Heart right ventricle (tissue), 16 donors: Measurements from ENCODE around the gene NDUFAF5. TPM values are rescaled to one million over a fixed set of nuclear protein-coding genes. Genes with fewer than 3 reads are reported as not detected.

Experiments
- ATAC-seq, 8 donors: fragments of 200-7000 bp; cut with Tn5 transposase; one replicate each; pipeline ENCODE4 v1.9.1; 2020; ENCODE audit warnings: mild to moderate bottlenecking in 8 of 8, moderate library complexity in 8 of 8, moderate number of reproducible peaks in 1 of 8
- DNase-seq, 2 donors: peaks; one replicate each; pipeline ENCODE4 v3.0.0-alpha.2; 2020
- H3K27ac ChIP-seq, 10 donors: fragments of 200-600 bp; sonication (generic) in 2 of 10; one replicate each; pipeline versions ENCODE4 v1.5.0 to v1.8.0; 2020 to 2022; ENCODE audit warnings: mild to moderate bottlenecking in 3 of 10
- H3K27me3 ChIP-seq, 7 donors: fragments of 200-600 bp; one replicate each; pipeline ENCODE4 v1.8.0; 2021 to 2022; ENCODE audit warnings: mild to moderate bottlenecking in 2 of 7
- H3K36me3 ChIP-seq, 9 donors: fragments of 200-600 bp; sonication (generic) in 1 of 9; one replicate each; pipeline versions ENCODE4 v1.5.0 to v1.8.0; 2020 to 2022; ENCODE audit warnings: mild to moderate bottlenecking in 2 of 9
- H3K4me1 ChIP-seq, 9 donors: fragments of 200-600 bp; sonication (generic) in 1 of 9; one replicate each; pipeline versions ENCODE4 v1.5.0 to v1.8.0; 2020 to 2022; ENCODE audit warnings: mild to moderate bottlenecking in 4 of 9
- H3K4me3 ChIP-seq, 10 donors: fragments of 200-600 bp; sonication (generic) in 2 of 10; one replicate each; pipeline versions ENCODE4 v1.5.0 to v1.8.0; 2020 to 2022; ENCODE audit warnings: mild to moderate bottlenecking in 7 of 10, moderate library complexity in 2 of 10
- H3K9me3 ChIP-seq, 11 donors: fragments of 200-600 bp in 10 of 11; sonication (generic) in 2 of 11; one replicate each; pipeline versions ENCODE4 v1.5.0 to v1.8.0; 2013 to 2022; ENCODE audit warnings: mild to moderate bottlenecking in 2 of 11, control low read depth in 1 of 11, moderate library complexity in 1 of 11
- WGBS, 2 donors: extraction: QIAGEN DNeasy Blood & Tissue Kit; methylation state at CpG; one replicate each; pipeline ENCODE4 v1.1.7; 2013; ENCODE audit warnings: inconsistent platforms in 1 of 2; 5-methylcytosine and 5-hydroxymethylcytosine counted together
- intact Hi-C, 10 donors: fragments of 100-400 bp; cut with DNase I; formaldehyde crosslinking; loops; one replicate each; pipeline versions ENCODE4 v1.11.1 to v1.14.2; 2022
- polyA plus RNA-seq, 2 donors: library from polyadenylated mRNA; stranded (reverse); fragments of 200-250 nt; gene quantifications; one replicate each; pipeline ENCODE4 v1.2.3, GENCODE V29; 2013
- total RNA-seq, 10 donors: library from RNA; stranded (reverse); fragmentation: NEBNext Ultra II Directional in 3 of 10; extraction: Animal tissue kit (Norgen Biotek cat#: 25700) in 3 of 10; gene quantifications; one replicate each; pipeline versions ENCODE4 v1.2.1 to v1.2.4, GENCODE V29; 2021 to 2023
- TF ChIP-seq, protein P1 (sequence below), 9 donors: fragments of 200-600 bp; sonication (generic) in 2 of 9; IDR thresholded peaks; one replicate each; pipeline versions ENCODE4 v1.5.0 to v1.8.0; 2021 to 2022; ENCODE audit warnings: antibody characterized with exemption in 9 of 9, mild to moderate bottlenecking in 5 of 9, moderate library complexity in 1 of 9
- donor health status: Arrhythmogenic right ventricular cardiomyopathy.
- donor health status: ischemic (EF 13 %, LVEDD 7.1; RV severe dilation, severe dysfunction).
- donor health status: healthy with polysubstance abuse.
- donor health status: DM: no; HTN: yes; CAD: no.
- donor health status: DM: no; HTN: no; CAD: no.
- donor health status: ischemic (EF 25% LVEDD 6.9; RV normal size, moderate dysfunction).
- donor health status: ischemic (EF 25% LVEDD 5.7; RV mildly dilated, moderate dysfunction).
- donor health status: healthy.
- donor health status: DM: yes; HTN: yes; CAD: no.
- donor health status: Ischemic cardiomyopathy.
- donor health status: ischemic (EF 35%, LVEDD 5.7; RV mildly dilated, moderate dysfunction).
- donor health status: nonischemic (EF 11% LVEDD 7.7; RV severe dilation, severe dysfunction).
- donor health status: DM: yes; HTN: yes; CAD: no.
- donor health status: PGD.
- donor health status: ischemic (EF 29% LVEDD 5.4; RV normal size, mild dysfunction).
- donor health status: nonischemic (EF 23%, LVEDD 6.1; RV moderate dilation, normal function).

The NDUFAF5 gene
- total and polyA plus RNA-seq, 12 donors, result 42.0 to 112 (median 66.3) TPM

DNA sequence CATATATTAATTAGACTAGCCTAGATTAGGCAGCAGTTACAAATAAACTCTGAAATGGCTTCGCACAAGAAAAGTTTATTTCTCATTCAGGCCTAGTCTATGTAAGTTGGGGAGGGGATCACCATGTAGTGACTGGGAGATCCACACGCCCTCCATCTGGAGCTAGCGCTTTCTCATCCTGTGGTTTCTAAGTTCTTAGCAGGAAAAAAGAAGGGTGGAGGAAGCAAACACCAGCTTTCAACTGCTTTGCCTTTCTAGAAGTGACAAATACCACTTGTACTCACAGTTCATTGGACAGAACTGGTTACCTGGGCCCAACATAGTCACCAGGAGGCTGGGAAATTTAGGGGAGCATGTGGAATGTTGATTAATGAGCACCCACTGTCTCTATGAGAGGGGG, 46.6 kb downstream of the NDUFAF5 start:
- intact Hi-C loops, result loop anchor here in 1 of 10 donors (10.0 kb wide), 1 partner anchor 113 kb away; no protein-coding TSS in a partner anchor
- TF ChIP-seq, protein P1, sequence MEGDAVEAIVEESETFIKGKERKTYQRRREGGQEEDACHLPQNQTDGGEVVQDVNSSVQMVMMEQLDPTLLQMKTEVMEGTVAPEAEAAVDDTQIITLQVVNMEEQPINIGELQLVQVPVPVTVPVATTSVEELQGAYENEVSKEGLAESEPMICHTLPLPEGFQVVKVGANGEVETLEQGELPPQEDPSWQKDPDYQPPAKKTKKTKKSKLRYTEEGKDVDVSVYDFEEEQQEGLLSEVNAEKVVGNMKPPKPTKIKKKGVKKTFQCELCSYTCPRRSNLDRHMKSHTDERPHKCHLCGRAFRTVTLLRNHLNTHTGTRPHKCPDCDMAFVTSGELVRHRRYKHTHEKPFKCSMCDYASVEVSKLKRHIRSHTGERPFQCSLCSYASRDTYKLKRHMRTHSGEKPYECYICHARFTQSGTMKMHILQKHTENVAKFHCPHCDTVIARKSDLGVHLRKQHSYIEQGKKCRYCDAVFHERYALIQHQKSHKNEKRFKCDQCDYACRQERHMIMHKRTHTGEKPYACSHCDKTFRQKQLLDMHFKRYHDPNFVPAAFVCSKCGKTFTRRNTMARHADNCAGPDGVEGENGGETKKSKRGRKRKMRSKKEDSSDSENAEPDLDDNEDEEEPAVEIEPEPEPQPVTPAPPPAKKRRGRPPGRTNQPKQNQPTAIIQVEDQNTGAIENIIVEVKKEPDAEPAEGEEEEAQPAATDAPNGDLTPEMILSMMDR (IDR thresholded peaks at IDR 0.05), result no peak
- Histone ChIP-seq H3K4me3 (no peak overlapping the region), H3K36me3 (no peaks in the 10 kb centered on the region), H3K9me3 (peaks cover 0 to 5% (median 0%) of the 10 kb centered on the region in 11 donors), H3K27ac (no peak overlapping the region), H3K4me1 (no peaks in the 10 kb centered on the region), H3K27me3 (peaks cover 0 to 5% (median 0%) of the 10 kb centered on the region in 7 donors)
- DNase-seq, result no peak
- no peak for ATAC-seq
- WGBS, 2 donors, result 81 to 87% methylated on average over 3 of the region's 3 CpGs

DNA sequence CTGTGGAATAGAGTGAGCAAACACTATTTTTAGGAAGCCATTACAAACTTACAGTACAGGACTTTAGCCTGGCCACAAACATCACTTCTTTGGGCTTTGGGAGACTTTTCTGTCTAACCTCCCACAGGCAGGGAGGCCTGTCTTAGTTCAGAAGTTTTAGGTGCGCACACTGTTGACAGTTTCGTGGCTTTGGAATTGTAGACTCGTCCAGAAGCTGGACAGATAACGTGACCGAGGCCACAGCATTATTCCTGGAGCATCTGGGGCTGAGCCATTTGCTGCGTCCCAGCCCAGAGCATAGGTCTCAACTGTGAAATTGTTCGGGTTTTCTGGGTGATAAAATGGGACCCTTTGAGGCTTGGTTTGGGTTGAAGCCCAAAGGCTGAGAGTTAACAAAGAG, 53.8 kb downstream of the NDUFAF5 start:
- H3K27ac ChIP-seq, result no peak overlapping the region
- H3K27me3 ChIP-seq, result peaks cover 0 to 9% (median 0%) of the 10 kb centered on the region in 7 donors
- no peak overlapping the region for H3K4me3 ChIP-seq
- intact Hi-C loops, result loop anchor here in 1 of 10 donors (10.0 kb wide), 1 partner anchor 106 kb away; no protein-coding TSS in a partner anchor
- no peaks in the 10 kb centered on the region for H3K4me1 ChIP-seq
- TF ChIP-seq, protein P1 (IDR thresholded peaks at IDR 0.05), result no peak
- DNase-seq, result no peak
- no peaks in the 10 kb centered on the region for H3K36me3 ChIP-seq
- no peaks in the 10 kb centered on the region for H3K9me3 ChIP-seq
- 56 to 58% methylated on average over 7 of the region's 7 CpGs for WGBS, 2 donors
- ATAC-seq, result peak in 5 of 8 donors; percentile 34 to 72 (median 57)

DNA sequence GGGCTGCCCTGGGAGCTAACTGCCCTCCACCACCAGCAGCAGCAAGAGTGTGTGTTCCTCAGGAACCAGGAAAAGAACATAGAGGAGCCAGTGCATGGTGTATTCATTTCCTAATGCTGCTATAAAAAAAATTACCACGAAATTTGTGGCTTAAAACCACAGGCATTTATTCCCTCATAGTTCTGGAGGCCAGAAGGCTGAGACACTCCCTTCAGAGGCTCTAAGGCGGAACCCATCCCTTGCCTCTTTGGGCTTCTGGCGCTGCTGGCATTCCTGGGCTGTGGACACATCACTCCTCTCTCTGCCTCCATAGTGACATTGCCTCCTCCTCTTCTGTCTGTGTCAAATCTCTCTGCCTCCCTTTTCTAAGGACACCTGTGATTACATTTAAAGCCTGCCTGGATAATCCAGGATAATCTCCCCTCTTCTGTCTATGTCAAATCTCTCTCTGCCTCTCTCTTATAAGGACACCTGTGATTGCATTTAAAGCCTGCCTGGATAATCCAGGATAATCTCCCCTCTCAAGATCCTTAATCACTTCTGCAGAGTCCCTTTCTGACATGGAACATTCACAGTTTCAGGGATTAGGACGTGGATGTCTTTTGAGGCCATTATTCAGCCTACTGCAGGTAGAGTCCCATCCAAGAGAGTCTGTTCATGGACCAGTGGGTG, 54.7 kb downstream of the NDUFAF5 start:
- Histone ChIP-seq H3K4me3 (no peak overlapping the region), H3K4me1 (no peaks in the 10 kb centered on the region), H3K36me3 (no peaks in the 10 kb centered on the region), H3K27ac (no peak overlapping the region), H3K27me3 (peaks cover 0 to 9% (median 0%) of the 10 kb centered on the region in 7 donors), H3K9me3 (no peaks in the 10 kb centered on the region)
- intact Hi-C loops, result loop anchor here in 1 of 10 donors (10.0 kb wide), 1 partner anchor 105 kb away; no protein-coding TSS in a partner anchor
- DNase-seq, result no peak
- ATAC-seq, result no peak
- 58 to 66% methylated on average over 4 of the region's 4 CpGs for WGBS, 2 donors
- TF ChIP-seq, protein P1 (IDR thresholded peaks at IDR 0.05), result no peak

DNA sequence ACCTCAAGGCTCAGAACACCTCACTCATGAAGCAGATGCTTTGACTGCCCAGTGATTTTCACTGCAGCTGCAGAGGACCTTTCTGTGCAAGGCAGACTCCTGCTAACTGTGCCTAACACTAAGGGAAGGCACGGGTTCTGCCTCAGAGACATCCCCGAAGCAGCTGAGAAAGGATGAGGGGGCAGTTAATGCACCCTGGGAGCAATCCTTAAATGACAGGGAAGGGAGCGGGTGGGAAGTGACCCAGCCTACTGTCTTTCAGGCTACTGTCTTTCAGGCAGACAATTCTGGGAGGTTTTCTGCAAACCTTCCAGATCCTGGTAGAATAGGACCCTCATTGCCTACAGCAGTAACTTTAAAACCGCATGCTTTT, 55.3 kb downstream of the NDUFAF5 start:
- ATAC-seq (no peak), DNase-seq (no peak)
- H3K9me3 ChIP-seq, result no peaks in the 10 kb centered on the region
- peaks cover 0 to 9% (median 0%) of the 10 kb centered on the region in 7 donors for H3K27me3 ChIP-seq
- no peak overlapping the region for H3K27ac ChIP-seq
- H3K4me1 ChIP-seq, result no peaks in the 10 kb centered on the region
- H3K4me3 ChIP-seq, result no peak overlapping the region
- TF ChIP-seq, protein P1 (IDR thresholded peaks at IDR 0.05), result no peak
- intact Hi-C loops, result no loop called here
- no peaks in the 10 kb centered on the region for H3K36me3 ChIP-seq
- WGBS, 2 donors, result 75 to 83% methylated on average over 4 of the region's 4 CpGs
